Left cardiac atrium (tissue), 4 donors: ENCODE measurements around the gene HRCT1. TPM values are rescaled to one million over a fixed set of nuclear protein-coding genes. Genes with fewer than 3 reads are reported as not detected.
A peak's percentile ranks its signal among the peaks of the same experiment; 100 is the strongest.

ENCODE experiments used
- ATAC-seq, 2 donors: fragments of 200-7000 bp; cut with Tn5 transposase; one replicate each; pipeline ENCODE4 v1.9.1; 2020; ENCODE audit warnings: mild to moderate bottlenecking in 2 of 2, moderate library complexity in 2 of 2
- DNase-seq: peaks from one replicate; pipeline ENCODE4 v3.0.0-alpha.2; 2020
- intact Hi-C, 2 donors: fragments of 100-400 bp; cut with DNase I; formaldehyde crosslinking; loops; one replicate each; pipeline versions ENCODE4 v1.14.1 to v1.15.1; 2022 to 2023
- total RNA-seq, 2 donors: library from RNA; stranded (reverse); fragmentation: NEBNext Ultra II Directional; extraction: Animal tissue kit (Norgen Biotek cat#: 25700); gene quantifications; one replicate each; pipeline ENCODE4 v1.2.1, GENCODE V29; 2021
- donor health status: DM: no; HTN: yes; CAD: no.
- donor health status: DM: no; HTN: yes; CAD: no; lungs with severe emphysema.
- donor health status: DM: yes; HTN: yes; CAD: no.
- donor health status: Dilated cardiomyopathy.

The HRCT1 gene
- total RNA-seq, 2 donors from 2014 or later: 4.6 to 9.3 TPM

DNA sequence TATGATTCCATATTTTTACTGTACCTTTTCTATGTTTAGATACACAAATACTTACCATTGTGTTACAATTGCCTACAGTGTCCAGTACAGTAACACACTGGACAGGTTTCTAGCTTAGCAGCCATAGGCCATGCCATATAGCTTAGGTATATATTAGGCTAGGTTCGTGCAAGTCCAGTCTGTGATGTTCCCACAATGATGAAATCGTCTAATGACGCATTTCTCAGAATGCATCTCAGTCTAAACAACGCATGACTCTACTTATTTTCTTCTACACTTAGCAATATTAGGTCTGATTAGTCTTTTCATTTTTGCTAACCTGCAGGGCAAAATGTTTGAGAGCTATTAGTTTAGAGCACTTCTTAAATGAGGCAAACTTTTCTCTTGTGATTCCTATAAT lies 29.3 kb downstream of the HRCT1 start:
- ATAC-seq: no peak
- intact Hi-C loops: no loop called here
- no peak for DNase-seq

DNA sequence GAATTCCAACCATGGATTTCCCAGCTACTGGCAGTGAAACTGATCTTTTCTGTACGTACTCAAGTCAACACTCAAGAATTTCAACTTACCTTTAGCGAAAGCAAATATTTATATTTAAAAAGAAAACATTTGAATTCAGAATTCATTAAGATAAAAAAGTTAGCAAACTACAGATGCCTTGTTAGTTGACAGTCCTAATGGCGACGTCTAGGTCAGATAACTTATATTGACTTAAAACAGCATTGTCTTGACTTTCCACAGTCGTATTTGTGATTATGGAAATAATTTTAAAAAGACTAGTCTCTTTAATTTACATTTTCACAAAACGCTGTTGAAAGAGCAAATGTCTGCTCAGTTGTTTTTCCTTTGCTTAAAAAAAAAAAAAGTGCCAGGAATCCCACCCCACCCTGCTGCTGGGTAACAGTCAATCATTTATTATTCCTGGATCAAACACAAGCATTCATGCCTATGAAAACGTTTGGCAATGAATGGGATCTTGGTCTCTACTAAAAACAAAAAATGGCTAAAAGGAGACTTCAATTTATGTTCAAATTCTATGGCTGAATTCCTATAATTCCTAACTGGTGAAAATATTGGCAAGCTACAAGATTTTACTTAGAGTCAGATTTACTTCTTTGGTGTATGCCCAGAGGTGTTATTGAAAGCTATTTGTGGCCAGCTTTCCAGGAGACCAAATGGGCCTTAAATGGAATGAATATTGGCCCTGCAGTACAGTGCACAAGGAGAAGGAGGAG lies 29.9 kb downstream of the HRCT1 start:
- DNase-seq (no peak), ATAC-seq (no peak)
- intact Hi-C loops: no loop called here

DNA sequence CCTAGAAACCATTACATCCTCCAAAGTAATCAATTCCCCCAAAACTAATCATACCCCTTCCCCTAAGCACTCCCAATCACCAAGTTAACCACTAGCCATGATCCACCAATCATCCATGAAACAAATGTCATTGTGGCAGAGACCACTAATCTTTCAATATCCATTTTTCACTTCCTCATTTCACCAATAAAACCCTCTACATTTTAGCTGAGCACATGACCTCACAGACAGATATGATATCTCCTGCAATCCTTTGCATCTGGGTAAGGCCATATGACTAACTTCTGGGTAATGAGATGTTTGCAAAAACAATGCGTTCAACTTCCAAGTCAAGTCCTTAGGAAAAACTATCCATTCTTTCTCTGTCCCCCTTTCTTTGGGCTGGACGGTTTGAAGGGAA lies 31.2 kb downstream of the HRCT1 start:
- DNase-seq (no peak), ATAC-seq (no peak)
- intact Hi-C loops: no loop called here

DNA sequence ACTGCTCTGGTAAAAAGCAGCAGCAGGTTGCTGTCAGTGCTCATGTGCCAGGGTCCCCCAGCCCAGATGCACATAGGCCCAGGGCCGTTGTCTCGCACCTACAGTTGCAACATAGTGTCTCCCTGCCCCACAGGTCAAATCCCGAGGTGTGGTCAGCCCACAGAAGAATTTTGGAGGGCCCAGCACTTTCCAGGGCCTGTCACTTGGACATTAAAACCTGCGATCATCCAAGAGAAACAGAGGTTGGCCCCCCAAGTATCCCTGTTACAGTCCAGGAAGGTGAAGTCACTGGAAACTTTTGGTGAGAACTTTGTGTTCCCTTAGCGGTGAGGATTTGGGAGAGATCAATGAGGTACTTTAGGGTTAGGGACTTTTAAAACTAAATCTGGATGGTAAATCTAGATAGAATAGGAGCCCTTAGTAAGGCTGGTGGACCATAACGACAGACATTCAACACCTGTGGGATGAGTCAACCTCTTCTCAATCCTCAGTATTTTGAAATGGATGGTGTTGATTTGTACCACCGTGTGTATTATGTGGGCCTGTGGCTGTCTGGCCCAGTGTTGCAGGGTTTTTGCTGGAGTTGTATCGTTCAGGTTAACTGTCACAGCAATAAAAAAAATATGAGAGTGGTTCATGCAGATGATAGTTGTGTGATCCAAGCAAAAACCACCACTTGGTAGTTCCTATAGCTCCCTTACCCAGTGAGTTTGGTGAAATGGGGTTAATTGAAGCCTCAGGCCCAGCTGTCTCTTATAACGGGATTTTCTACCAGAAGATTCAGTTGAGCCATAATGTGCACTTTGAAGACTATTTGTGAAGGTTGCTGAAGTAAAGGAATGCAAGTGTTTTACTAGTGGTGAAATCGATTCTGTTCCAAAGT lies 32.7 kb downstream of the HRCT1 start:
- intact Hi-C loops: no loop called here
- DNase-seq (no peak), ATAC-seq (no peak)

DNA sequence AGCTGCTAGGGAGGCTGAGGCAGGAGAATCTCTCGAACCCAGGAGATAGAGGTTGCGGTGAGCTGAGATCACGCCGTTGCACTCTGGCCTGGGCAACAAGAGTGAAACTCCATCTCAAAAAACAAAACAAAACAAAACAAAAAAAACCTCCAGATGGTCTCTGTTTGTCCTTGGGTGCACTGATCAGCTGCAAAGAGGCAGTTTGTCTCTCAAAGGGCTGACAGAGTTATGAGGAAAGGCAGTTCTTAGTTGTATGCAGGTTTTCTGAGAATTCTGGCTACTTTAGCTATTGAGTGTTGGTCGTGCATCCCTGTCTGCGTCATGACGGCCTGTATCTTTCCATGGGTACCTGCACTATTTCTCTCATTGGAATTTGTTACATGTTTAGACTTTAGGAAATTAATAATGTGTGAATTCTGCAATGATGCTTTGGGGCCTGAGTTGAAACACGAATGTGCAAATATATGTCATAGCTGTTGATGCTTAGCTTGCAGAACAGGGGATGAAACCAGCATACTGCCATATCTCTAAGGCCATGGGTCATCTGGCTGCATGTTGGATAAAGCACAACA lies 33.8 kb downstream of the HRCT1 start:
- intact Hi-C loops: loop anchor here in 1 of 2 donors (5.0 kb wide), 1 partner anchor 37 kb away; no protein-coding TSS in a partner anchor
- ATAC-seq (no peak), DNase-seq (no peak)

DNA sequence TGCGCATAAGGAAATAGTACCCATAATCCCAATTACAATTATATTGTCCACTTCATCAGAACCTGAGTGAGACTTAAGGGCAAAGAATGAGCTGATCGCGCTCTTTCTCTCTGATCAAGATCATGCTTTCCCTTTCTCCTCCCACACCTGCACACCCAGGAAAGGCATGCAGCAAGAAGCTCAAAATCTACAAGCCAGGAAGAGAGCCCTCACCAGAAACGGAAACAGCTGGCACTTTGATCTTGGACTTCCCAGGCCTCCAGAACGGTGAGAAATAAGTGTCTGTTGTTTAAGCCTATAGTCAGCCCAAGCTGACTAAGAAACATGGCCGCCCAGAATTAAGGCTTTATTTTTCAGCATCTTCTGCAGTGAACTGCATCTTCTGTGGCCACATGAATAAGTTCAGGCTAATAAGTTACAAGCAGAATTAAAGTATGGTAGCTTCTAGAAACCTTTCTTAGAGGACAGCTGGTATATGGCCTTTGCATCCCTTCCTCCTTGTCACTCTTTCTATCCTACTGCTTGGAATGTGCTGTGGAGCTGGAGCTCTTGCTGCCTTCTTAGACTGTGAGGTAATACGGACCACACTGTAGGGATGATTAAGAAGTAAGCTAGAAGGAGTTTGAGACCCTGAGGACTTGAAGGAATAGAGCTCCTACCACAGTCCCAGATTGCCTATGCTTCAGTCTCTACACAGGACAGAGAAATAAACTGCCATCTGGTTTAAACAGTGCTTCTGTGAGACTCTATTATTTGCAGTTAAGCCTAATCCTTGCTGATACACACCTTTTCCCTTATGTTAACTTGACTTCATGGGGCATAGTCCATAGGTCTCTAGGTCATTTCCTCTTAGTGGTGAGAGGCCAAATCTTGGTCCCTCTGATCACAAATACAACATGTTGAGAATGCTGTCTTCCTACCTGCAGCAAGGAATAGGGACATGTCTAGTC lies 34.7 kb downstream of the HRCT1 start:
- DNase-seq (no peak), ATAC-seq (no peak)
- intact Hi-C loops: loop anchor here in 1 of 2 donors (5.0 kb wide), 1 partner anchor 38 kb away; no protein-coding TSS in a partner anchor

DNA sequence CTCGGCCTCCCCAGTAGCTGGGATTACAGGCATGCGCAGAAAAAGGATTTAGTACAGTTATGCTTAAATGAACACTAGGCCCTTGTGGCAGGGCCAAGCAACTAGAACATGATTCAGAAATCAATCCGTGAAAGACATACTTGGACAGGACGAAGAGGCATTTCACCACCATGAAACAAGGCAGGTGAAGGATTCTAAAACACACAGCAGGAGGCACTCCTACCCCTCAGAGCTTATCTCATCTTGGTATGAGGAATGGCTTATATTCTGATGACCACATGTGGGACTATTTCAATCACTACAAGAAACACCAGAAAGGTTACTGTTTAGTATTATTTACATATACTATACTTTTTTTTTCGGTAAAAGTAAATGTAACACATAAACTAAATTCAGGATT lies 36.3 kb downstream of the HRCT1 start:
- DNase-seq (no peak), ATAC-seq (no peak)
- intact Hi-C loops: loop anchor here in 1 of 2 donors (5.0 kb wide), 1 partner anchor 40 kb away; no protein-coding TSS in a partner anchor

DNA sequence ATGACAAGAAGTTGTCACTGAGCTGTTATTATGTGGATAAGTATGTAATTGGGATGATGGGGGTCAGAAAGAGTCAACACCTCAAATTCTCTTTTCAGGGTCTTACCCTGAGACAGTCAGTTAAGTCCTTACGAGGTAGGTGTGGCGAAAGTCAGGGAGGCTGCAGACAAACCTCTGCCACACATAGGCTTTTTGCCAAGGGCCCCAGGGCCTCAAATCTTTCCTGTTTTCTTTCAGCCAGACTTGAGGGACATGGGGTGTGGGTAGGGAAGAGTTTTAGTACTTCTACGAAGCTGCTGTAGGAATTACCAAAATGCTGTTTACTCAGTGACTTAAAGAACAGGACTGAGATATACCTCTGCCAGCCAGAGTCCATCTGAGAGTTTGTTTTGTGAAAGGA lies 38.2 kb downstream of the HRCT1 start:
- DNase-seq (no peak), ATAC-seq (no peak)
- intact Hi-C loops: loop anchor here (2.0 to 5.0 kb wide), 2 partner anchors 39 to 42 kb away; no protein-coding TSS in a partner anchor

DNA sequence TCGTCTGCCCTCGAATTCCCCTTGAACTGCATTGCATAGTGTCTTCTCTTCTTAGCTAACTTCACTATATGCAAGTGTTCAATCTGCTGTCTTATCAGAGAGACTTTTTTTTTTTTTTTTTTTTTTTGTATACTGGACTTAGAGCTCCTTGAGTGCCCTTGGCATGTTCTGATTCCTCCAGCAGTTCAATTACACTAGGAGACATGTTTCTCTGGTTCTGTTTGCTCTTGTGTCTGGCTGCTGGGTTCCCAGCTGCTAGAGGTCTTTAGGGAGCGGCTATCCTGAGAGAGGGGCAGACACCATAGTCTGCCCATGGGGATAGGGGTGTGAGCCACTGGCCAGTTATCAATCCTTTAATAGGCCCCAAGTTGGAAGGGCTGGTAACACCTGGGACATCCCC lies 38.8 kb downstream of the HRCT1 start:
- intact Hi-C loops: loop anchor here (2.0 to 5.0 kb wide), 2 partner anchors 40 to 43 kb away; no protein-coding TSS in a partner anchor
- DNase-seq: no peak

DNA sequence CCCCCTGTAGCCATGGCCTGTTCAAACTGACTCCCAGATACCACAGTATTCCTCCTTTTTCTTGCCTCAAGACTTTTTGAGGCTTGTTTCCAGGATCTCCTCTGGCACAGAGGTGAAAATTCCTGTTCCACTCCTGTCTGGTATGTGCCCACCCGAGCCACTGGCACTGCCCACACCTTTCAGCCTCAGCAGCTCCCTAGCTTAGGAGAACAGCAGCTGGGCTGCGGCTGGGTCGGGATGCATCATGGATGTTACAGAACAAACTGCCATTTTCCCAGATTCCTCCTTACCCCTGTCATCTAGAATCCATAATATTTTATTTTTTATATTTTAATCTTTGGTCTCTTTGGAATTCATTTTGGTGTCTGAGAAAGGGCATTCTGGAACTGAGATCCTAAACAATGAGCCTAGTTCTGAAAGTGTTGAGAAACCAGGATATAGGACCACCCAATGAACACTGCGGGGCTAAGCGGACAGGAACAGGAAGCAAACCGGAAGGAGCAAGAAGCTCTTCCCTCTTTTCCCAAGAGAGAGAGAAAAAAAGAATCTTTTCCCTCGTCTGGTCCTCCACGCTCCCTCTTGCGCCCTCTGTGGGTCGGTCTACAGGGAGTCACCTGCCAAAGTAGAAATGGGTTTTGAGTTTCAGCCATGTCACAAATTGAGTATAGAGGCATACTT lies 39.5 kb downstream of the HRCT1 start:
- ATAC-seq: peak; percentile 86 to 91
- peak; percentile 89 for DNase-seq
- intact Hi-C loops: loop anchor here in 1 of 2 donors (2.0 kb wide), 1 partner anchor 41 kb away; no protein-coding TSS in a partner anchor

More for the DNA sequence above, 38.8 kb downstream of the HRCT1 start:
- ATAC-seq: peak in 1 of 2 donors; percentile 7

DNA sequence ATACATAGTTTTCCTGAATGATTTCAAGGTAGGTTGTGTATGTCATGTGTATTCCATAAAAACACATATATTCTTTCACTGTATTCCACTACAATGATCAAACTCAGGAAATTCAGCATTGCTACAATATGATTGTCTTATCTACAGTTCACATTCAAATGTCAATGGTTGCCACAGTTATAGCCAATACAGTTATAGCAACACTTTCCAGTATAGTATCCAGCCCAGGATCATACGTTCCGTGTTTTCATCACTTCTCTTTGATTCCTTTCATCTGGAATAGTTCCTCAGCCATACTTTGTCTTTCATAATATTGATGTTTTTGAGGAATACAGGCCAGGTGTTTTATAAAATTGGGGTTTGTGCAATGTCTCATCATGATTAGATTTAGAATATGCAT lies 42.4 kb downstream of the HRCT1 start:
- intact Hi-C loops: no loop called here
- no peak for DNase-seq
- ATAC-seq: peak in 1 of 2 donors; percentile 17

DNA sequence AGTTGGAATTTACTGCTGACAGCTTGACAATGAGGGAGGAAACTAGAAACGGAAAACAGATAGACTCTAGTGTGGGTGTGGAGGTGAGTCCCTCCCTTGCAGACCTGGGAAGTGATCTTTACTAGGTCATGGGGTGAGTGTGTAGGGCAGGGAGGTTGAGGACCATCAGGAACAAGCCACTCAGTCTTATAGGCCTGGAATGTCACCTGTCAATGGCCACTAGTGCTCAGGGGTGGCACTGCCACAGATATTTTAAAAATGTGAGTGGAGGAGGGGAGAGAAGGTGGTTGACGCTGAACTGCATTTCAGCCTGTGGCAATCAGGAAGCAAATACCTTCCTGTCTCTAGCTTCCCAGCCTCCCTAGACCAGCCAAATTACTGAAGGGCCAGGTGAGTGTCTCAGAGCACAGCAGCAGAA lies 42.9 kb downstream of the HRCT1 start:
- DNase-seq (no peak), ATAC-seq (peak in 1 of 2 donors; percentile 35)
- intact Hi-C loops: no loop called here

DNA sequence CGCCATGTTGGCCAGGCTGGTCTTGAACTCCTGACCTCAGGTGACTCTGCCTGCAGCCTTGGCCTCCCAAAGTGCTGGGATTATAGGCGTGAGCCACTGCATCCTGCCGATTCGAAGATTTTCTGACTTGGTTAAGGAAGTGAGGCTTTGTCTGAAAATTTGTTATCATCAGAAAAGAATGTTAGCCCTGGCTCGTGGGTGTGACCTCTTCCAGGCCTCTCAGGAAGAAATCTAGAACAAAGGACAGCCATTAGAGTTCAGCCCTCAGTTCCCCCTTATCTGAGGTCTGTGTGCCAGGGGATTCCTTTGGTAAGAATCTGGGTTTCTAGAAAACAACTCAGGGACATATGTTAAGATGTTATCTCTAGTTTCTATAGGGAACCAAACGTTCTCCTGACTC lies 45.7 kb downstream of the HRCT1 start:
- peak in 1 of 2 donors; percentile 48 for ATAC-seq
- peak; percentile 51 for DNase-seq
- intact Hi-C loops: loop anchor here in 1 of 2 donors (10.0 kb wide), 1 partner anchor 213 kb away; the partner anchor contains the start of gene CCIN

DNA sequence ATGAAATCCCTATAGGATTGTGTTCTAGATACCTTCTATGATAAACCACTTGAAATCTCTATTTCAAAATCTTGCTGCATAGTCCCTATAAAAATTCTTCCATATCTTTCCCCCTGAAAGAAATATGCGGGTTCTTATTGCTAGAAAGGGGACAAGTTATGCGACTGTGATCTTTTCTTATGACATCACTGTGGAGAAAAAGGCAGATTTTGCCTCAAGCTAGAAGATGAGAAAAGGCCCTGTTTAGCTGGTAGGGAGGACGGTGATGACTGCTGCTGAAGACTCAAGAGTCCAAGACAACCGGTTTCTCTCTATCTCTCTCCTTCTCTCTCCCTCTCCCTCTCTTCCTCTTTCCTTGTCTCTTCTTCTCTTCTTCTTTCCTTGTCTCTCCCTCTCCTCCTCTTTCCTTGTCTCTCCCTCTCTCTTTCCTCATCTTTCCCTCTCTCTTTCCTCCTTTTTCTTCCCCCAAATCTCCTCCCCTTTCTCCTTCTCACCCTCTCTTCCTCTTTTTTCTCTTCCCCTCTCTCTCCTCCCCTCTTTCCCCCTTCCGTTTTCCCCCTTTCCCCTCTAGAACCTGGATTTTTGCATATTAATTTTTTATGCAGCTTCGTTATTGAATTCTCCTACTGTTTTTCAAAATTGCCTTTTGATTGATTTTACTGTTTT lies 46.7 kb downstream of the HRCT1 start:
- intact Hi-C loops: loop anchor here in 1 of 2 donors (10.0 kb wide), 1 partner anchor 212 kb away; the partner anchor contains the start of gene CCIN
- DNase-seq: no peak
- ATAC-seq: no peak

DNA sequence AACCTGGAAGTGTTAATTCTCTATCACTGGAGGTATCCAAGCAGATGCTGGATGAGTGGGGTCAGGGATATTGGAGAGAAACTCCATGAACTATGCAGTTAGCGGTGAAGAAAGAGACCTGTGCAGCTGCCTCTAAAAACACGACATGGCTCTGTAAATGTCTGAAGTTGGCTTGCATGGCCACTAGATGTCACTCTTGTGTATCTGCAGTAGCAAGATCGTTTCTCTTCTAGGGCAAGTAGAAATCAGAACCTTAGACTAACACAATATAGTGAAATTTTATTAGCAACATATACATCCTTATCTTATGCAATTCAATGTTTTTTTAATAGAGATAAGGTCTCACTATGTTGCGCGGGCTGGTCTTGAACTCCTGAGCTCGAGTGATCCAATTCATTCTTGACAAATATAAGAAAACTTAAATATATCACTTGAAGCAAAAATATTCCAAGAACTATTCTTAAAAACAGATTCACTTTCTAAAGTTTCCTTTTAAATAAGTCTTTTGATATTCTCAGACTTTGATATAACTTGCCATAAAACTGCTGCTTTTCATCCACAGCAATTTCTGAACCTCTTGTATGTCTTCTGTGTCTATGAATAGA lies 49.0 kb downstream of the HRCT1 start:
- peak; percentile 73 to 82 for ATAC-seq

DNA sequence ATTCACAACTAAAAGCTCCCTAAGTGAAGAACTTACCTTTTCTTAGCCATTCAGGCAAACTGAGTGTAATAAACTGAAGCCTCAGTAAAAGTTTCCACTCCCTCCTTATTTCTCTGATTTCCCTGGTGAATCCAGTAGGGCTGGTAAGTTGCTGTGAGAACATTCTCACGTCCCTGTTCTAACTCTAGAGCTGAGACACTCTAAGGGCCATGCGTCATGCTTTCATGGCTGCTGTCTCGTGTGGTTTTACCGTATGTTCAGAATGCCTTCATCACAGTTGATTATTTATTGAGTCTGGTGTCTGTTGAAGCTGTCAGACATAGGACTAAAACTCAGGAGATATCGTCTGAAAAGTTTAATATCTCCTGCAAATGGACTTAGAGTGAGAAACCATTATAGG lies 50.6 kb downstream of the HRCT1 start:
- intact Hi-C loops: loop anchor here in 1 of 2 donors (10.0 kb wide), 1 partner anchor 208 kb away; the partner anchor contains the start of gene CCIN
- DNase-seq (no peak), ATAC-seq (no peak)

More for the DNA sequence above, 49.0 kb downstream of the HRCT1 start:
- intact Hi-C loops: loop anchor here (1.0 to 10.0 kb wide), 3 partner anchors 68 to 210 kb away; partner anchors contain the start of gene CCIN (in 1 of the 2)
- DNase-seq: peak; percentile 53
